HUDEP-2 (cell line): Measurements from ENCODE around the gene DPYD.

Source experiments
- DNase-seq, 76 experiments: peaks; one replicate each; lab custom pipeline; 2025; ENCODE audit not compliant: unreplicated experiment in 76 of 76; lab: John Stamatoyannopoulos, UW

Gene DPYD

GRCh38 chr1:97167246-97167645, 753.6 kb downstream of the DPYD start:
- no peak for DNase-seq

- no peak for DNase-seq
These were observed 754.2 kb downstream of the DPYD start for GRCh38 chr1:97166626-97167025.

- DNase-seq: no peak
These were observed 756.6 kb downstream of the DPYD start for GRCh38 chr1:97164276-97164639.

- no peak for DNase-seq
These were observed 757.1 kb downstream of the DPYD start for GRCh38 chr1:97163591-97164275.

GRCh38 chr1:97160818-97161217, 760.0 kb downstream of the DPYD start:
- peak in 6 of 76 experiments; percentile 1 to 29 (median 6) for DNase-seq

- no peak for DNase-seq
These were observed 761.5 kb downstream of the DPYD start for GRCh38 chr1:97159342-97159741.

- DNase-seq: no peak
These were observed 762.1 kb downstream of the DPYD start for GRCh38 chr1:97158691-97159096.

GRCh38 chr1:97157991-97158390, 762.8 kb downstream of the DPYD start:
- DNase-seq: no peak

- DNase-seq: no peak
These were observed 769.2 kb downstream of the DPYD start for GRCh38 chr1:97151651-97152050.

- no peak for DNase-seq
These were observed 775.4 kb downstream of the DPYD start for GRCh38 chr1:97145321-97145956.

- DNase-seq: no peak
These were observed 776.3 kb downstream of the DPYD start for GRCh38 chr1:97144527-97144926.

- no peak for DNase-seq
These were observed 777.5 kb downstream of the DPYD start for GRCh38 chr1:97143236-97143882.

GRCh38 chr1:97140611-97141010, 780.2 kb downstream of the DPYD start:
- DNase-seq: no peak

GRCh38 chr1:97139512-97139911, 781.3 kb downstream of the DPYD start:
- no peak for DNase-seq

- DNase-seq: no peak
These were observed 782.3 kb downstream of the DPYD start for GRCh38 chr1:97138515-97139032.

- DNase-seq: peak in 1 of 76 experiments; percentile 0
These were observed 782.8 kb downstream of the DPYD start for GRCh38 chr1:97137862-97138514.

- no peak for DNase-seq
These were observed 783.8 kb downstream of the DPYD start for GRCh38 chr1:97136996-97137395.

GRCh38 chr1:97135972-97136371, 784.9 kb downstream of the DPYD start:
- no peak for DNase-seq

GRCh38 chr1:97128426-97128825, 792.4 kb downstream of the DPYD start:
- DNase-seq: no peak

- no peak for DNase-seq
These were observed 797.0 kb downstream of the DPYD start for GRCh38 chr1:97123717-97124431.

- DNase-seq: no peak
These were observed 800.0 kb downstream of the DPYD start for GRCh38 chr1:97120806-97121205.
